Vagina (tissue), 2 donors: ENCODE data around the gene FAM234B.

Experiments
- CTCF ChIP-seq, 3 experiments: fragments of 450-650 bp in 2 of 3; fragments of 200-600 bp in 1 of 3; sonication (generic) in 1 of 3; IDR thresholded peaks; one replicate each; pipeline ENCODE4 v1.5.1; 2017 to 2019; ENCODE audit warnings: antibody characterized with exemption in 3 of 3, mild to moderate bottlenecking in 2 of 3, moderate library complexity in 2 of 3
- POLR2A ChIP-seq, 2 donors: fragments of 450-650 bp; IDR thresholded peaks; one replicate each; pipeline ENCODE4 v1.6.1; 2017; ENCODE audit warnings: antibody characterized with exemption in 2 of 2, mild to moderate bottlenecking in 2 of 2, moderate library complexity in 2 of 2

DNA sequence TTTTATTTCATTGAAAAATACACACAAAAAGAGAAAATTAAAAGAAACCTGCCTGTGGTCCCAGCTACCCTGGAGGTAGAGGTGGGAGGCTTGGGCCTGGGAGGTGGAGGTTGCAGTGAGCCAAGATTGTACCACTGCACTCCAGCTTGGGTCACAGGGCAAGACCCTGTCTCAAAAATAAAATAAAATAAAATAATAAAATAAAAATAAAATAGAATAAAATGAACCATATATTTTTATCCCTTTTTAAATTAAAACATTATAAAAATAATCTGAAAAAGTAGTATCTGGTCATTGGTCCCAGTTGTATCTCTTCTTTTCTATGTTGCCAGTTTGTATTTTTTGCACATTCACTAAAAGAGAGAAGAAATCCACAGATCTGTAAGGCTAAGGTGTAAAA lies 16.7 kb upstream of the FAM234B start:
- TF ChIP-seq CTCF (IDR thresholded peaks at IDR 0.05) (no peak), POLR2A (IDR thresholded peaks at IDR 0.05) (no peak)
